Measurements from ENCODE around the gene TLK1. TPM values are rescaled to one million over a fixed set of nuclear protein-coding genes. Genes with fewer than 3 reads are reported as not detected.

TLK1 gene
- total RNA-seq, 1 experiment from 2014 or later = 79.1 TPM

DNA sequence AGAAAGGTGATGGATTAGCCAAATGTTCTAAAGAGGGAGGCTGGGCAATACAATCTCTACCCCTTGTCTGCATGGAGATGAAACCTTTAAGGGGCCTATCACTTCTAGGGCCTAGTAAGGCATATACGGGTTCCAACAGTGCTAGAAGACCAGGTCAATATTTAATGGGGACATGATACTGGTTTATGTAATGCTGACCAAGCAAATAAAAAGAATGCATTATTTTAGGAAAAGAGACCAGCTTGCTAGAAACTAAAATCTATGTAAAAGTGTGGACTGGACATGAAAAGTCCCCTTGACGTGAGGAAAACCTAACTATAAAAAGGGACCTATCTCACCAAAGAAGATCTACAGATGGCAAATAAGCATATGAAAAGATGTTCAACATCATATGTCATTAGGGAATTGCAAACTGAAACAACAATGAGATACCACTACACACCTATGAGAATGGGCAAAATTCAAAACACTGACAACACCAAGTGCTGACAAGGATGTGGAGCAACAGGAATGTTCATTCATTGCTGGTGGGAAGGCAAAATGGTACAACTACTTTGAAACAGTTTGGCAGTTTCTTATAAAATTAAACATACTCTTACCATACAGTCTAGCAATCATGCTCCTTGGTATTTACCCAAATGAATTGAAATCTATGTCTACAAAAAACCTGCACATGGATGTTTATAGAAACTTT lies 45.9 kb upstream of the TLK1 start:
- BruUV-seq (replicated peaks) = no TSS peak
- TF ChIP-seq, protein P1, sequence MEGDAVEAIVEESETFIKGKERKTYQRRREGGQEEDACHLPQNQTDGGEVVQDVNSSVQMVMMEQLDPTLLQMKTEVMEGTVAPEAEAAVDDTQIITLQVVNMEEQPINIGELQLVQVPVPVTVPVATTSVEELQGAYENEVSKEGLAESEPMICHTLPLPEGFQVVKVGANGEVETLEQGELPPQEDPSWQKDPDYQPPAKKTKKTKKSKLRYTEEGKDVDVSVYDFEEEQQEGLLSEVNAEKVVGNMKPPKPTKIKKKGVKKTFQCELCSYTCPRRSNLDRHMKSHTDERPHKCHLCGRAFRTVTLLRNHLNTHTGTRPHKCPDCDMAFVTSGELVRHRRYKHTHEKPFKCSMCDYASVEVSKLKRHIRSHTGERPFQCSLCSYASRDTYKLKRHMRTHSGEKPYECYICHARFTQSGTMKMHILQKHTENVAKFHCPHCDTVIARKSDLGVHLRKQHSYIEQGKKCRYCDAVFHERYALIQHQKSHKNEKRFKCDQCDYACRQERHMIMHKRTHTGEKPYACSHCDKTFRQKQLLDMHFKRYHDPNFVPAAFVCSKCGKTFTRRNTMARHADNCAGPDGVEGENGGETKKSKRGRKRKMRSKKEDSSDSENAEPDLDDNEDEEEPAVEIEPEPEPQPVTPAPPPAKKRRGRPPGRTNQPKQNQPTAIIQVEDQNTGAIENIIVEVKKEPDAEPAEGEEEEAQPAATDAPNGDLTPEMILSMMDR (conservative IDR thresholded peaks at IDR 0.05; ENCODE audit: low read depth, low read length) = no peak
- no peak for TF ChIP-seq EZH2 (IDR thresholded peaks at IDR 0.05; ENCODE audit: borderline replicate concordance, low read depth, low read length, poor library complexity, severe bottlenecking)
- H3K4me1 ChIP-seq (ENCODE audit: insufficient read depth, low read length, poor library complexity, severe bottlenecking) = no peaks in the 10 kb centered on the region
- CTCF ChIA-PET = no interaction called here
- intact Hi-C loops (cut with micrococcal nuclease; ENCODE audit: unreplicated experiment) = no loop called here
- no peaks in the 10 kb centered on the region for H3K27me3 ChIP-seq (replicated peaks; ENCODE audit: insufficient read depth, low read depth, low read length, poor library complexity)
- no peaks in the 10 kb centered on the region for H3K36me3 ChIP-seq (ENCODE audit: insufficient read depth, low read length, poor library complexity, severe bottlenecking)
- no peaks in the 10 kb centered on the region for H3K9me3 ChIP-seq (ENCODE audit: low read depth, low read length, poor library complexity, severe bottlenecking)
- H3K27ac ChIP-seq (ENCODE audit: low read depth, low read length, poor library complexity, severe bottlenecking) = no peak overlapping the region
- H3K4me3 ChIP-seq (ENCODE audit: low read depth, low read length, poor library complexity, severe bottlenecking) = no peak overlapping the region
- POLR2A ChIA-PET (ENCODE audit: low non-redundant PET) = no interaction called here
- DNase-seq (ENCODE audit: low spot score) = no peak

DNA sequence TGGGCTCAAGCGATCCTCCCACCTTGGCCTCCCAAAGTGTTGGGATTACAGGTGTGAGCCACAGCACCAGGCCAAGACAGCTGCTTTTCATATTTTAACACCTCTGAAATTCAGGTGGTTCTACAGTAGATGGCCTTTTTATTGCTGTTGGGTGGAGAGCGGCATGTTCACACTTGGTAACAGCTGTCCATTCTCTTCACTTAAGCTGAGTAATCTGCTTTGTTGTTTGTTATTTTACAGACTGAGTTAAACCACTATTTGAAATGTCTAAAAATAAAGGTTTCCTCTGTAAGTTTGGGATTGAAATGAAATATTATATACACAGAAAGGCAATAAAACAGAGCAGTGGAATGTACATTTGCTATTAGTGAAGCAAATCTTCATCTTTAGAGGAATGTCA lies 44.9 kb upstream of the TLK1 start:
- Histone ChIP-seq H3K4me3 (ENCODE audit: low read depth, low read length, poor library complexity, severe bottlenecking) (no peak overlapping the region), H3K4me1 (ENCODE audit: insufficient read depth, low read length, poor library complexity, severe bottlenecking) (no peaks in the 10 kb centered on the region), H3K27ac (ENCODE audit: low read depth, low read length, poor library complexity, severe bottlenecking) (no peak overlapping the region), H3K36me3 (ENCODE audit: insufficient read depth, low read length, poor library complexity, severe bottlenecking) (no peaks in the 10 kb centered on the region), H3K27me3 (replicated peaks; ENCODE audit: insufficient read depth, low read depth, low read length, poor library complexity) (no peaks in the 10 kb centered on the region), H3K9me3 (ENCODE audit: low read depth, low read length, poor library complexity, severe bottlenecking) (no peaks in the 10 kb centered on the region)
- BruUV-seq (replicated peaks) = no TSS peak
- no peak for TF ChIP-seq EZH2 (IDR thresholded peaks at IDR 0.05; ENCODE audit: borderline replicate concordance, low read depth, low read length, poor library complexity, severe bottlenecking)
- TF ChIP-seq, protein P1 (conservative IDR thresholded peaks at IDR 0.05; ENCODE audit: low read depth, low read length) = no peak
- POLR2A ChIA-PET (ENCODE audit: low non-redundant PET) = no interaction called here
- intact Hi-C loops (cut with micrococcal nuclease; ENCODE audit: unreplicated experiment) = no loop called here
- CTCF ChIA-PET = no interaction called here
- DNase-seq (ENCODE audit: low spot score) = no peak

DNA sequence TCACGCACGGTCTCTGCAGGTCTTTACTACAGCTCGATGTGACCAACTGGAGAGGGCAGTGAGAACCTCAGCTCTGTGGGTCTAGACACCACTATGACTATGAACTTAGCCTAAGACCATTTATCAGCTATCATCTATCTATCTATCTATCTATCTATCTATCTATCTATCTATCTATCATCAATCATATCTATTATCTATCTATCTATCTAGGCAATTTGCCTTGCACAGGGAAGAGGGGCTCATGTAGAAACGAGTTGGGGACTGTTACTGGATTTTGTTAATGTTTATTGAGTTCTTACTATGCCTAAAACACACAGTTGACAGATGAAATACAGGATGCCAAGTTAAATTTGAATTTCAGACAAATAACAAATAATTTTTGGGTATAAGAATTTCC lies 41.1 kb upstream of the TLK1 start:
- no peak for DNase-seq (ENCODE audit: low spot score)
- H3K27me3 ChIP-seq (replicated peaks; ENCODE audit: insufficient read depth, low read depth, low read length, poor library complexity) = no peaks in the 10 kb centered on the region
- TF ChIP-seq, protein P1 (conservative IDR thresholded peaks at IDR 0.05; ENCODE audit: low read depth, low read length) = no peak
- no peak for TF ChIP-seq EZH2 (IDR thresholded peaks at IDR 0.05; ENCODE audit: borderline replicate concordance, low read depth, low read length, poor library complexity, severe bottlenecking)
- H3K36me3 ChIP-seq (ENCODE audit: insufficient read depth, low read length, poor library complexity, severe bottlenecking) = no peaks in the 10 kb centered on the region
- H3K9me3 ChIP-seq (ENCODE audit: low read depth, low read length, poor library complexity, severe bottlenecking) = no peaks in the 10 kb centered on the region
- no peak overlapping the region for H3K4me3 ChIP-seq (ENCODE audit: low read depth, low read length, poor library complexity, severe bottlenecking)
- H3K27ac ChIP-seq (ENCODE audit: low read depth, low read length, poor library complexity, severe bottlenecking) = no peak overlapping the region
- no TSS peak for BruUV-seq (replicated peaks)
- H3K4me1 ChIP-seq (ENCODE audit: insufficient read depth, low read length, poor library complexity, severe bottlenecking) = no peaks in the 10 kb centered on the region
- intact Hi-C loops (cut with micrococcal nuclease; ENCODE audit: unreplicated experiment) = no loop called here
- POLR2A ChIA-PET (ENCODE audit: low non-redundant PET) = no interaction called here
- CTCF ChIA-PET = no interaction called here
